ENCODE results near the gene RPS6KA2.

GRCh38 chr6:166566026-166567011 is 60.7 kb downstream of the RPS6KA2 start:
- no peak for TF ChIP-seq EZH2 (IDR thresholded peaks at IDR 0.05; ENCODE audit: insufficient read depth, poor library complexity, severe bottlenecking)
- no peak for TF ChIP-seq EZH2phosphoT487 (IDR thresholded peaks at IDR 0.05; ENCODE audit: insufficient read depth, low read depth)

Data from GM23248 (cell line).